HG03342 (cell line): ENCODE measurements around the gene CELF1.

Experiments
- ATAC-seq: cut with Tn5 transposase; IDR thresholded peaks from one replicate; pipeline ENCODE4 v1.9.1; 2021; ENCODE audit warnings: mild to moderate bottlenecking, moderate library complexity; ENCODE audit not compliant: unreplicated experiment

The CELF1 gene

DNA sequence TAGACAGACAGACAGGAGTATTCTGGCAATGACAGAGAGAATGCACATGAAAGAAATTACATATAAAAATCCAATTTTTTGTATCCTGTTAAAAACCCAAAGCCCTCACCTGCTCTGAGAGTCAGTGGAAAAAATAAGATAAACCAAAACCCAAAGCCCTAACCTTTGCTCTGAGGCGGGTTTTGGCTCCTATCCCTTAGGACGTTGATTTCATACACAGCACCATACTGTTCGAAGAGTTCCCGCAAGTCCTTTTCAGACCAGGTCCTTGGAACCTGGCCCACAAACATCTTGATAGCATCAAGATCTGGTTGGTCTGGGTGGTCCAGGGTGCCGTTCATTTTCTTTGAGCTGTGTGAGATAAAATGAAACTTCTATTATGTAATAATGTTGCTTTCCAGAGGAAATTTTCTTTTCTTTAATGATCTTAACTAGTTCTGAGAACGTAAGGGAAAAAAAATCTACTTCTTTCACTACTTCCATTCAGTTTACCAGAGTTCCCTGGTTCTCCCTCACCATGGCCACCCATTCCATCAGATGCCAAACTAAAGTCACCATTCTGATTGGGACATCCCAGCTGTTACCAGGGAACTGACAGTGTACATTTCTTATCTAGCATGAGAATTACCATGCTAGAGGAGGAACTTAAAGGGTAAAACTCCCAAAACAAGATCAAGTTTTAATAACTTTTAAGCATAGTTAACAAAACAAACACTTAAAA lies 64.1 kb downstream of the CELF1 start:
- no peak for ATAC-seq

DNA sequence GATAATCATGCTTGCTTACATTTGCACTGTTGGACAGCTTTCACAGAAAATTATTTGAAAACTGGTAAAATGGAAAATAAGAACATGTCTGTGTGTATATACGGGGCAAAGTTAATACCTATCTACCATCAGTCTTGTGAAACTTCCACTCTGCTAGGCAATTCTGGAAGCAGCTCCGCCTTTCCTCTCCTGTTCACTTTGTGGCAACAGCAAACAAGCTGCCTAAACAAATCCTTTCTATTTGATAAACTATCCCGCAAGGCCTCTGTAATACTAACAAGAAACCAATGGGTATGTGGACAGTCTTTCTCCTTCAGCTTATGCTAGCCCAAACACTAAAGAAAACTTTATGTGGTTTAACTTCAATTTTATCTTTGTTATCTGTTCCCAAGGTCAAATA lies 64.8 kb downstream of the CELF1 start:
- ATAC-seq, result no peak

DNA sequence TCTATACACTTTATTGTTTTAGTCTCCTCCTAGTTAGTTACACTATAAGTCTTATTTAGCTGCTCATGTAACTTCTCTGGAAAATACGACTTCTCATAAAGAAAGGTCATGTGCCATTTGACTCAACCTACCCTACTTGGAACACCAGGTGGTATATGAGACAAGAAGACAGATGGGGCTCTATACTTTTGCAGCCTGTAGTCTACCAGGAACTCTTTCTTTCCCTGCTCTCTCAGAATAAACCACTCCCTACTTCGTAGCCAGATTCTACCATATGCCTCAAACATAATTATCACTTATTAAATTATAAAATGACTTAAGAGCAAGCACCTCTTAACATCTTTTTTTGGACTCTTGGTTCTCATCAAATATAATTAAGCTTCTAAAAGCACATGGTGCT lies 65.5 kb downstream of the CELF1 start:
- no peak for ATAC-seq

DNA sequence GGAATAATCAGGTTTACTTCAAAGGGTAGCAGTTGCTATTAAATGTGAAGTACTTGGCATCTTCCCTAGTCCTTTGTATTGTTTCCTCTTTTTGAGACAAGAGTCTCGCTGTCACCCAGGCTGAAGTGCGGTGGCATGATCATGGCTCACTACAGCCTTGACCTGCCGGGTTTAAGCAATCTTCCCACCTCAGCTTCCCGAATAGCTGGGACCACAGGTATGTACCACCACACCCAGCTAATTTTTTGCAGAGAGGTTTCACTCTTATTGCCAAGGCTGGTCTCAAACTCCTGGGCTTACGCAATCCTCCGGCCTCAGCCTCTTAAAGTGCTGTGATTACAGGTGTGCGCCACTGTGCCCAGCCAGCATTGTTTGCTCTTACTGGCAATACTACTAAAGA lies 67.8 kb downstream of the CELF1 start:
- ATAC-seq, result no peak

DNA sequence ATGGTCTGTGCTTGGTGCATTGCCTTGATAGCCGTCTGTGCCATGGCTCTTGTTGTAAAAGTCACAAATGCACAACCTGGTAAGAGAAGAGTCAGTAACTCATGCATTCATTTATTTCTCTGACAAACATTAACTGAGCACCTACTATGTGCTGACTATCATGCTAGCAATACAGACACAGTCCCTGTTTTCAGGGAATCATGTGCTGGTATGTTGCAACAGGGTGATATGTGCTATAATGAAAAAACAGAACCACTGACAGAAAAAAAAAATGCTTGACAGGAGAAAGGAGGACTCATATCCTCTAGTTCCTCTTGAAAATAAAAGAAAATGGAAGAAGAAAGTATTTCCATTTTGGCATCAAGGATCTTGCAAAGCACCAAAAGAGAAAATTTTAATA lies 69.5 kb downstream of the CELF1 start:
- ATAC-seq, result no peak

DNA sequence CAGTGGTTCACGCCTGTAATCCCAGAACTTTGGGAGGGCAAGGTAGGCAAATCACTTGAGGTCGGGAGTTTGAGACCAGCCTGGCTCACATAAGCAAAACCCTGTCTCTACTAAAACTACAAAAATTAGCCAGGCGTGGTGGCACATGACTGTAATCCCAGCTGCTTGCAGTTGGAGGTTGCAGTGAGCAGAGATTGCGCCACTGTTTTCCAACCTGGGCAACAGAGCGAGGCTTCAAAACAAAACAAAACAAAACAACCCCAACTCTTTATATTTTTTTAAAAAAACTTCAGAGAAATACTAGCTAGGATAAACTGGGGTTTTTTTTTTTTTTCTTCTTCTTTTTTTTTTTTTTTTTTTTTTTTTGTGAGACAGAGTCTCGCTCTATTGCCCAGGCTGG lies 72.2 kb downstream of the CELF1 start:
- ATAC-seq, result no peak

DNA sequence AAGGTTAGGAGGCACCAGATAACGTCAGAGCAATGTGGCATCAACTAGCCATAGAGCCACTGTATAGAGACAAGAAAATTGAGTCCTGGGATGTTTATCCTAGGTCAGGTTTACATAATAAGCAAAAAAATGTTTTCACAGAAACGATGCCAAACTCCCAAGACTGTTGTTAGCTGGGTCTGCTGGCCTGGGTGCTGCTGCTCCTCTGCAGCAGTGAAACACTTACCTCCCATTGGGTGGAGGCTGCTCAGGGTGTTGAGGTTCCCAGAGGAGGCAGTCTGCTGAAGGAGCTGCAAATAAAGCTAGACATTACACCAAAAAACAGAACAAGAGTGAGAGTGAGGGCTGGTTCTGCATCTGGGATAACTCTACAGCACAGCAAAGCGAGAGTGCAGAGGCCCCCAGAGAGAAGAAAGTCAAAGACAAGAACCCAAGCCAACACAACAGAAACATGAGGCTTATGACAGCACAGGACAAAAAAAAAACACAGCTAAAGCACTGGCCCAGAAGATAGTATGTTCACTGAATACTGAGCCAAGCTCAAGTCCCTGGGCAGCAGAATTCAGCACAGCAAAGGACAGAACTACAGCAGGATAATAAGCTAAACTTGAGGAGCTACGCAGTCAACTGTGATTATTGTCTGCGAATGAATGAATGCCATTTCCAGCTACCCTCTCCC lies 74.1 kb downstream of the CELF1 start:
- ATAC-seq, result no peak

DNA sequence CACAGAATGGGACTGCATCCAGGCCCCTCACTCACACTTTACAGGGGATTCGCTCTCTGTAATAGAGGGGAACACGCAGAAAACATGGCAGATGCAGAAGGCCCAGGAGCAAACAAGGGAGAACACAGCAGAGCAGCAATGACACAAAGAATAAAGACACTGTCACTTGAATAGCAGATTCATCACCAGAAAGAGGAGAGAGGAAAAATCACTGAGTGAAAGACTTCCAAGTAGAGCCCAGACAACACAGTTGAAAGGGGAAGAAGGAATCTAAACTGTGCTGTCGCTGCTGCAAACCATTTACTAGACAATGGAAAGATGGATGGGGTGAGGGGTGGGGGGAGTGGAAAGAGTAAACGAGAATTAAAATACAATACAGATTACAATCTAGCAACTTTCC lies 75.2 kb downstream of the CELF1 start:
- no peak for ATAC-seq

DNA sequence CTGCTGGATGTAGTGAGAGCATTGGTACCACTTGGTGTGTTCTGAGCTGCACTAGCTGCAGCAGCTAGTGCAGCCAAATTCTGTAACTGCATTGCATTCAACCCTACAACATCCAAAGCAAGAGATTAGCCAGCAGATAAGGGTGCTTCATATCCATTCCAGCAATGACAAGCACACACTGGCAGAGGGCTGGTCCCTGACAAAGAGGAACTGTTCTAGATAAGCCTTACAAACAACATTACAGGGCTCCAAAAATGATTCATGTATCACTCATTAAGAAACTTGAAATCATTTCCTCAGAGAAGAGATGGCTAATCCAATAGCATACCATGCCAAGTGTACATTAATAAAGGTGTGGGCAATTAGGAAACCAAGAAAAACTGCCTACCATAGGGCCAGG lies 75.6 kb downstream of the CELF1 start:
- ATAC-seq, result no peak

DNA sequence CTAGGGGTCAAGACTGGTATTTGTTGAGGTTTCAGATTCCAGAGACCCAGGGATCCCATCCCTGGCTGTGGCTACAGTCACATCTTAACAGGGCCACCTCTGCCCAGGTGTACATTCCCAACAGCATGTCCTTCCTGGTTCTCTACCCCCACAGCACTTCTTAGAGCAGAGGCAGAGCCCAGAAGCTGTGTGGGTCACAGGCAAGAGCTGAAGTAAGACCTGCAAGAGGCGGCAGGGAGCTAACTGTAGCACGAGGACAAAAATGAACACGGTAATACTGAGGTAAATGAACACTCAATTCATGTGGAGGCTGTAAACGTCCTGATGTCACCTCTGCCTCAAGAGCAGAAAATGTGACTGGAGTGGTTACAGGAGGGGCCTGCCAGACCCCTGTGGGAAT lies 82.3 kb downstream of the CELF1 start:
- no peak for ATAC-seq

DNA sequence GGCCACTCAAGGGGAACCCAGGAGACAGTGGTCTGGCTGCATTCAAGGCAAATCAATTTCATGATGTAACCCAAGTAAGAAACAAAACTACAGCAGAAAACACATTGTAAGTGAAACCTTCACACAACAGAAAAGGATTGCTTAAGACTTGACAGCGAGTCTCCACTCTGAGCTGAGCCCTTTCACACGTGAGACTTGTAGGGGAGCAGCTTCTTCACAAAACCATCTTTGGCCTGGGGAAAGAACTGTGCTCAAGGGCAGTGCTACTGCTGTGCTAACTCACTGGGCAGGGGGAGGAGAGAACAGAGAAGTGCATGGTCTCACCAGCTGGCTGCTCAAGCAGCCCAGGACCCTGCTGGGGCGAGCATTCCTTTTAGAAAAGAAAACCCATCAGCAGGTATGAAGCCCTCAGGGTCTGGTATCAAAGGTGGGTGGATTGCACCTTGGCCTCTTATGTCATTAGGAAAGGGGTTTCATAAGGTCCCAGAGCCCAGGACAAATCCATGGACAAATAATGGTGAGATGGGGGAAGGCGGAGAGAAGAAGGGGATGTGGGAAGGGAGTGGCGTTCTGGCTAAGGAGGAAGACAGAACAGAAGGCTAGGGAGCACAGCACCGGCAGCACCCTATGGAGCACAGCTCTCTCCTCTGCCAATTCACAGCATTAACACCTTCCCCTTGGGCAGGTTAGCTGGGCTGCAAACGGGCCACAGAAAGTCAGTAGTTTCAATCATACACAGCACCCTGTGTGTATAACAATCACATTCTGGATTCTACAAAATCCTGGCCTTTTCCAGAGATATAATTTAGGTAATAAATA lies 83.4 kb downstream of the CELF1 start:
- no peak for ATAC-seq

DNA sequence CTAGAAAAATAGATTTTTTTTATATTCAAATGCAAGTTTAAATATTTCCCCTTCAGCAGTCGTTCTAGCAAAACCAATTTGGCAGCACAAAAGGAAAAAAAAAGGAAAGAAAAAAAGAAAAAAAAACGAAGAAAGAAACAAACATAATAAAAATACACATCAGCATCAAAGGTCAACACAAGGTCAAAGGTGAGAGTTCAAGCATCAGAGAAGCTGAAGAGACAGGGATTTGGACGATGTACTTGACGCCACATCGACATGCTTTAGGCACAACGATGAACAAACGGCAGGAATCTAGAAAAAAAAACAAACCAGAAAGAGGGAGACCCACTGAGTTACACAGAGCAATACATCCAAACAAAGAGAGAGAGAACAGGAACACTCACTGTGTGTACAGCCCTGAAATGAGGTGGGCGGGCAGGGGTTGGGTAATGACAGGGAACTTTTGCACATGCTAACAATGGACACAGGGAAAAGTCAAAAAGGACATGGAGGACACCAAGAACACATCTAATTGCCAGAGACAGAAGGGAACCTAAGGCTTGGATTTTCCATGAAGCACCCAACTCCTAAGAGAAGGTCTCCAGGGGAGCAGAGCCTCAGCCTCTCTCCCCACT lies 84.2 kb downstream of the CELF1 start:
- ATAC-seq, result no peak

DNA sequence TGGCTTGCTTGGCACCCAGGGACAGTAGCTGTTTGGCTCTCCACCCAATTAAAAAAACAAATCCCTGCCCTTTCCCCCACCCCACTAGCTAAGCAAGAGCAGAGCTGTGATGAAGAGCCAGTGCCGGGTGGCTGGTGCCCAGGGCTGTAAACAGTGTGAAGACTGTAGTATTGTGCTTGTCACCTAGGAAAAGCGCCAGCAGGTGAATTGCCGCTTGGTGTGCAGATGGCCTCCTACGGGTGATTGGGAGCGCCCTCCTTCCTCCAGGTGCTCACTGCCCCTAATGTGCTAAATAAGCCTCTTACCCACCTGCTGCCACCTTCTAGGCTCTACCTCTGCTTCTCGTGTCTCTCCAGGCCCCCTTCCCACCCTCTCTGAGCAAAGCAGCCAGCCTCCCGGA lies 85.6 kb downstream of the CELF1 start:
- ATAC-seq, result no peak

DNA sequence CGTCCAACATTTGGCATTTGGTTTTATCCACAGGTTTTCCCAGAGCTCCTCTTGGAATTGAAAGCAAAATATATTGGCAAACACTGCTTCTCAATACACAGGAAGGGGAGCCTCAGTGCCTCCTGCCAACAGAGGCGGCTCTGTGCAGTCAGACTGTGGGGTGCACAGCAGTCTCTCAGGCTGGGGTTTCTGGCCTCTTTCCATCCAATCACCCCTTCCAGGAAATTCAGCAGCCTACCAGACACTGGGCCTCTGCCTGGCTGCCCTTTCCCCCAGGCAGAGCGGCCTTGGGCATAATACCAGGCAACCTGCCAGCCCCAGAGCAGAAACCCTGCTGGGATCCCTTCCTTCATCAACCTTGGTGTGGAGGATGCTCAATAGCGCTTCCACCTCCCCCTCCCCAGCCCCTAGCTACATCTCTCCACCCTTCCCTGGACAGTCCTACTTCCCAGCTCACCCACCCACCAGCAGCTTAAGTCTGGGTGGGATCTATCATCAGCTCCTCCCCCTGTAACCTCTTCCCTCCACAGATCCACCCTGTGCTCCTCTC lies 86.2 kb downstream of the CELF1 start:
- ATAC-seq, result no peak

DNA sequence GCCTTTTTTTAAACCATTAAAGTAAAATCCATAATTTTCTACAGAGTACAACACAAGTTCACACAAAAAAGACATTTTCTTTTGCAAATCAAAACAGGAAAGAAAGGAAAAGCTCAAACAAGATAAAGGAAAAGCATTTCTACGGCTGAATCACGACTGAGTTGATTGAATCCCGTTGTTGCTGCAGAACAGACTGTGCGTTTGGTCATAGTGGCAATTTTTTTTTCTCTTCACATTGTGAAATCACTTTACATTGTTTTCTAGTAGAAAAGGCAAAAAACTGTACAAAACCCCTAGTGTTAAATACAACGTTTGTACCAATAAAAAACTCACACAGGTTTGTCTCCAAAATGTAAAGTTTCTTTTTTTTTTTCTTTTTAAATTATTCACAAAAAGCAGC lies 86.7 kb downstream of the CELF1 start:
- ATAC-seq, result no peak

DNA sequence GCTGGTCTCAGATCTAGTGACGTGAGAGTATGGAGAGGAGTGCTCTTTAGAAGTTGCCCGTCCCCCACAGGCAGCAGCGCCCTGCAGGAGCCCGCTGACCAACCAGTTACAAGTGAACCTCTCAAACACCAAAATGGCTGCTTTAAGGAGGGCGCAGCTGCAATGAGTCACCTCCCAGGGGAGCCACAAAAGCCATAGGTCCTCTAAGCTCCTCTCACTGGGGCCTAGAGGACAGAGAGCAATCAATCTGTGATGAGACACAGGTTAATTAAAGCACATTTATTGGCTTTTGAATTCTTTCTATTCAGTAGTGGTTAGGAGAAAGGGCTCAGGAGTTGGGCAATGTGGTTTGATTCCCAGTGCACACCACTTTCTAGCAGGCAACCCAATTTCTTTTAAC lies 88.4 kb downstream of the CELF1 start:
- no peak for ATAC-seq

DNA sequence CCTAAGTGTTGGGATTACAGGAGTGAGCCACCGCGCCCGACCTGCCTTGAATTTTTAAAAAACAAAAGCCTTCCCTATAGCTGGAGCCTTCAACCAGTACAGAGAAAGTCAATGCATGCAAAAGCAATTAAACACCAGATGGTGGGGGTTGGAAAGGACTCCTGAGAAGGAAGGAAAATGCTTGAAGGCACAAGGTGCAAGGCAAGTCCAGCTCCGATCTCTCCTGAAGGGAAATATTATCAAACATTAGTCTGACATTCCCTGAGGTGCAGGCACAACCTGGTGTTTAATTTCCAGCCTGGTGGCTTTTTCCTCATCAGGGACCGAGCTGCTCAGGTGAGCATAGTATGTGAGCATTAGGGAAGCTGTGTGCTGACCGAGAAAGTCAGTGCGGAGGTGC lies 91.1 kb downstream of the CELF1 start:
- no peak for ATAC-seq

DNA sequence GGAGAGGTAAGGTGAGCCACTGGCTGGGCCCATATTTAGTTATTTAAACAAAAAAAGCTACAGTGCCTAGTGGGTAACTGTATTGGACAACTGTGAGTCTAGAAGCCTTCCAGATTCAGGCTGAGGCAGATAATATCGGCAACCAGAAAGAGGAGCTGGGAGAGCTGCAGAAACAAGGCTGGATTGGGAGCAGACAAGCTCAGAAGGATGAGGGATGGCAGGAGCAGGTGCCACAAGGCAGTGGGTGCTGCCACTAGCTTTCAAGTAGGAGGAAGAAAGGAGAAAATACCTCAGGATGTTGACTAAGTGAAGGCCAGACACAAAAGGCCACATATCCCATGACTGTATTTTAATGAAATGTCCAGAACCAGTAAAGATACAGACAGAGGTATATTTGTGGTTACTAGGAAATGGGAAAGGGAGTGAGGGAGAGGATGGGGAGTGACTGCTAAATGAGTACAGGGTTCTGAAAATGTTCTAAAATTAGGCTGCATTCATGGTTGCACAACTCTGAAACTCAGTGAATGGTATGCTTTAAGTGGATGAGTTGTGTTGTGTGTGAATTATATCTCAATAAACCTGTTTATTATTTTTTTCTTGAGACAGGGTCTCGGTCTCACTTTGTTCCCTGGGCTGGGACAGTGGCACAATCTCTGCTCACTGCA lies 92.2 kb downstream of the CELF1 start:
- ATAC-seq, result no peak

DNA sequence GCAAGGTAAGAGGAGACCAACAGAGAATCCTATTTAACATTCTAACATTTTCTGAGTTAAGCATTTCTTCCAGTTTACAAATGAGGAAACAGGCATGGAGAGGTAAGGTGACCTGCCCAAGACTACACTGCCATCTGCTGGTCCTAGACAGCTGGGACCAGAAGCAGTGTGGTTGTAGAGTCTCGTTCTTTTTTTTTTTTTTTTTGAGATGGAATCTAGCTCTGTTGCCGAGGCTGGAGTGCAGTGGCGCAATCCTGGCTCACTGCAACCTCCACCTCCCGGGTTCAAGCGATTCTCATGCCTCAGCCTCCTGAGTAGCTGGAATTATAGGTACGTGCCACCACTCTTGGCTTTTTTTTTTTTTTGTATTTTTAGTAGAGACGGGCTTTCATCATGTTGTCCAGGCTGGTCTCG lies 98.7 kb downstream of the CELF1 start:
- ATAC-seq, result peak; percentile 63

DNA sequence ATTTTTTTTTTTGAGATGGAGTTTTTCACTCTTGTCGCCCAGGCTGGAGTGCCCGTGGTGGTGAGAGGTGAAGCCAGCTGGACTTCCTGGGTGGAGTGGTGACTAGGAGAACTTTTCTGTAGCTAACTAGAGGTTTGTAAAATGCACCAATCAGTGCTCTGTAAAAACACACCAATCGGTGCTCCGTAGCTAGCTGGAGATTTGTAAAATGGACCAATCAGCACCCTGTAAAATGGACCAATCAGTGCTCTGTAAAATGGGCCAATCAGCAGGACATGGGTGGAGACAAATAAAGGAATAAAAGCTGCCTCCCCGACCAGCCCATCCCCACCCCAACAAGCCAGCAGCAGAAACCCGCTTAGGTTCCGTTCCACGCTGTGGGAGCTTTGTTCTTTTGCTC lies 99.6 kb downstream of the CELF1 start:
- no peak for ATAC-seq

DNA sequence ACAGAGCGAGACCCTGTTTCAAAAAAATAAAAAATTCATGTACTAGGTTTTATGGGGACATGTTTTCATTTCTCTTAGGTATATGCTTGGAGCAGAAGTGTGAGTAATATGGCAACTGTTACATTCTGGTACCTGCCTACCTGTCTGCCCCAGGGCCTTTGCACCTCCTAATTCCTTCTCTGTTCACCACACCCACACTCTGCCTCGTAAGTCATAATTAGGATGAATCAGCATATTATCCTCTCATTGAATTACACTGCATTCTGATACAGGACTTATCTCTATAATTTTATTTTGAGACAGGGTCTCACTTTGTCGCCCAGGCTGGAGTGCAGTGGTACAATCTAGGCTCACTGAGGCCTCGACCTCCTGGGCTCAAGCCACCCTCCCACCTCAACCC lies 100.9 kb downstream of the CELF1 start:
- ATAC-seq, result no peak
